ENCODE results near the gene RHOT1.

The RHOT1 gene

GRCh38 chr17:32215696-32216095 is 73.4 kb downstream of the RHOT1 start:
- no peak for DNase-seq
- no peak for TF ChIP-seq GATA1 (IDR thresholded peaks at IDR 0.05; ENCODE audit: low read depth, low read length)
- no peak for TF ChIP-seq POLR2A (IDR thresholded peaks at IDR 0.05; ENCODE audit: low read length)

- no peak for DNase-seq
- TF ChIP-seq POLR2A (IDR thresholded peaks at IDR 0.05; ENCODE audit: low read length) (no peak), GATA1 (IDR thresholded peaks at IDR 0.05; ENCODE audit: low read depth, low read length) (no peak)
These were observed 80.3 kb downstream of the RHOT1 start for GRCh38 chr17:32222621-32223020.

- TF ChIP-seq POLR2A (IDR thresholded peaks at IDR 0.05; ENCODE audit: low read length) (no peak), GATA1 (IDR thresholded peaks at IDR 0.05; ENCODE audit: low read depth, low read length) (no peak)
- no peak for DNase-seq
These were observed 81.4 kb downstream of the RHOT1 start for GRCh38 chr17:32223703-32224102.

- DNase-seq = no peak
- TF ChIP-seq POLR2A (IDR thresholded peaks at IDR 0.05; ENCODE audit: low read length) = no peak
- TF ChIP-seq GATA1 (IDR thresholded peaks at IDR 0.05; ENCODE audit: low read depth, low read length) = no peak
These were observed 84.6 kb downstream of the RHOT1 start for GRCh38 chr17:32226886-32227285.

GRCh38 chr17:32227910-32228309 is 85.6 kb downstream of the RHOT1 start:
- DNase-seq = no peak
- TF ChIP-seq GATA1 (IDR thresholded peaks at IDR 0.05; ENCODE audit: low read depth, low read length) = no peak
- TF ChIP-seq POLR2A (IDR thresholded peaks at IDR 0.05; ENCODE audit: low read length) = no peak

GRCh38 chr17:32235588-32235987 is 93.3 kb downstream of the RHOT1 start:
- no peak for TF ChIP-seq POLR2A (IDR thresholded peaks at IDR 0.05; ENCODE audit: low read length)
- no peak for TF ChIP-seq GATA1 (IDR thresholded peaks at IDR 0.05; ENCODE audit: low read depth, low read length)
- DNase-seq = no peak

- TF ChIP-seq POLR2A (IDR thresholded peaks at IDR 0.05; ENCODE audit: low read length) = no peak
- no peak for TF ChIP-seq GATA1 (IDR thresholded peaks at IDR 0.05; ENCODE audit: low read depth, low read length)
- DNase-seq = no peak
These were observed 97.2 kb downstream of the RHOT1 start for GRCh38 chr17:32239456-32239855.

- TF ChIP-seq GATA1 (IDR thresholded peaks at IDR 0.05; ENCODE audit: low read depth, low read length) (no peak), POLR2A (IDR thresholded peaks at IDR 0.05; ENCODE audit: low read length) (no peak)
- DNase-seq = peak in 1 of 2 experiments; percentile 7
These were observed 98.4 kb downstream of the RHOT1 start for GRCh38 chr17:32240750-32241149.

GRCh38 chr17:32241640-32242039 is 99.3 kb downstream of the RHOT1 start:
- no peak for TF ChIP-seq POLR2A (IDR thresholded peaks at IDR 0.05; ENCODE audit: low read length)
- no peak for TF ChIP-seq GATA1 (IDR thresholded peaks at IDR 0.05; ENCODE audit: low read depth, low read length)
- DNase-seq = no peak

GRCh38 chr17:32249475-32249874 is 107.2 kb downstream of the RHOT1 start:
- no peak for DNase-seq
- TF ChIP-seq GATA1 (IDR thresholded peaks at IDR 0.05; ENCODE audit: low read depth, low read length) = no peak
- no peak for TF ChIP-seq POLR2A (IDR thresholded peaks at IDR 0.05; ENCODE audit: low read length)

GRCh38 chr17:32253117-32253611 is 110.9 kb downstream of the RHOT1 start:
- peak; percentile 75 to 87 for DNase-seq
- TF ChIP-seq POLR2A (IDR thresholded peaks at IDR 0.05; ENCODE audit: low read length) (no peak), GATA1 (IDR thresholded peaks at IDR 0.05; ENCODE audit: low read depth, low read length) (no peak)

GRCh38 chr17:32256012-32256700 is 113.9 kb downstream of the RHOT1 start:
- no peak for TF ChIP-seq POLR2A (IDR thresholded peaks at IDR 0.05; ENCODE audit: low read length)
- no peak for TF ChIP-seq GATA1 (IDR thresholded peaks at IDR 0.05; ENCODE audit: low read depth, low read length)

GRCh38 chr17:32256701-32257019 is 114.4 kb downstream of the RHOT1 start:
- no peak for DNase-seq
- TF ChIP-seq POLR2A (IDR thresholded peaks at IDR 0.05; ENCODE audit: low read length) = no peak
- TF ChIP-seq GATA1 (IDR thresholded peaks at IDR 0.05; ENCODE audit: low read depth, low read length) = no peak

More at GRCh38 chr17:32256012-32256700, 113.9 kb downstream of the RHOT1 start:
- DNase-seq = no peak

GRCh38 chr17:32258383-32259140 is 116.3 kb downstream of the RHOT1 start:
- TF ChIP-seq POLR2A (IDR thresholded peaks at IDR 0.05; ENCODE audit: low read length) (no peak), GATA1 (IDR thresholded peaks at IDR 0.05; ENCODE audit: low read depth, low read length) (no peak)
- no peak for DNase-seq

GRCh38 chr17:32259586-32259985 is 117.3 kb downstream of the RHOT1 start:
- no peak for DNase-seq
- TF ChIP-seq GATA1 (IDR thresholded peaks at IDR 0.05; ENCODE audit: low read depth, low read length) (no peak), POLR2A (IDR thresholded peaks at IDR 0.05; ENCODE audit: low read length) (no peak)
